Measurements from ENCODE around the gene MICA. TPM values are rescaled to one million over a fixed set of nuclear protein-coding genes. Genes with fewer than 3 reads are reported as not detected.
A peak's percentile ranks its signal among the peaks of the same experiment; 100 is the strongest.
"Not testable (repeated sequence)": the region's sequence is repeated elsewhere in the genome, so short reads cannot be mapped to it uniquely, and the experiment has no call there.

MICA gene
- total RNA-seq, 4 donors from 2014 or later, result 7.1 to 16.4 (median 15.2) TPM

GRCh38 chr6:31438222-31438621, 34.8 kb downstream of the MICA start:
- 94% methylated on average over 2 of the region's 2 CpGs for WGBS
- Histone ChIP-seq H3K27ac (no peak overlapping the region), H3K36me3 (no peaks in the 10 kb centered on the region), H3K4me3 (no peak overlapping the region), H3K9me3 (no peaks in the 10 kb centered on the region), H3K27me3 (peaks cover 2% of the 10 kb centered on the region), H3K4me1 (peaks cover 5% of the 10 kb centered on the region)
- no peak for DNase-seq (ENCODE audit: low spot score in 2 of 2)
- TF ChIP-seq POLR2A (IDR thresholded peaks at IDR 0.05) (no peak), POLR2AphosphoS5 (IDR thresholded peaks at IDR 0.05) (no peak), CTCF (IDR thresholded peaks at IDR 0.05) (no peak), EP300 (IDR thresholded peaks at IDR 0.05) (no peak)

DNA sequence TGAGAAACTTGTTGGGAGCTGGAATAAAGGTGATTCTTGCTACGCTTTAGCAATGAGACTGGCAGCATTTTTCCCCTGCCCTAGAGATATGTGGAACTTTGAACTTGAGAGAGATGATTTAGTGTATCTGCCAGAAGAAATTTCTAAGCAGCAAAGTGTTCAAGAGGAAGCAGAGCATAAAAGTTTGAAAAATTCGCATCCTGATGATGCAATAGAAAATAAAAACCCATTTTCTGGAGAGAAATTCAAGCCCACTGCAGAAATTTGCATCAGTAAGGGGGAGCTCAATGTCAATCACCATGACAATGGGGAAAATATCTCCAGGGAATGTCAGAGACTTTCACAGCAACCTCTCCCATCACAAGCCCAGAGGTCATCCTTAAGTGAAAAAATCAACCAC, 35.3 kb downstream of the MICA start:
- TF ChIP-seq POLR2A (IDR thresholded peaks at IDR 0.05), result no peak
- H3K9me3 ChIP-seq, result no peaks in the 10 kb centered on the region
- no peak overlapping the region for H3K27ac ChIP-seq
- H3K4me3 ChIP-seq, result no peak overlapping the region
- peaks cover 5% of the 10 kb centered on the region for H3K4me1 ChIP-seq
- peaks cover 2% of the 10 kb centered on the region for H3K27me3 ChIP-seq
- H3K36me3 ChIP-seq, result no peaks in the 10 kb centered on the region
- WGBS, result 92% methylated on average over 2 of the region's 2 CpGs
- no peak for DNase-seq (ENCODE audit: low spot score in 2 of 2)

DNA sequence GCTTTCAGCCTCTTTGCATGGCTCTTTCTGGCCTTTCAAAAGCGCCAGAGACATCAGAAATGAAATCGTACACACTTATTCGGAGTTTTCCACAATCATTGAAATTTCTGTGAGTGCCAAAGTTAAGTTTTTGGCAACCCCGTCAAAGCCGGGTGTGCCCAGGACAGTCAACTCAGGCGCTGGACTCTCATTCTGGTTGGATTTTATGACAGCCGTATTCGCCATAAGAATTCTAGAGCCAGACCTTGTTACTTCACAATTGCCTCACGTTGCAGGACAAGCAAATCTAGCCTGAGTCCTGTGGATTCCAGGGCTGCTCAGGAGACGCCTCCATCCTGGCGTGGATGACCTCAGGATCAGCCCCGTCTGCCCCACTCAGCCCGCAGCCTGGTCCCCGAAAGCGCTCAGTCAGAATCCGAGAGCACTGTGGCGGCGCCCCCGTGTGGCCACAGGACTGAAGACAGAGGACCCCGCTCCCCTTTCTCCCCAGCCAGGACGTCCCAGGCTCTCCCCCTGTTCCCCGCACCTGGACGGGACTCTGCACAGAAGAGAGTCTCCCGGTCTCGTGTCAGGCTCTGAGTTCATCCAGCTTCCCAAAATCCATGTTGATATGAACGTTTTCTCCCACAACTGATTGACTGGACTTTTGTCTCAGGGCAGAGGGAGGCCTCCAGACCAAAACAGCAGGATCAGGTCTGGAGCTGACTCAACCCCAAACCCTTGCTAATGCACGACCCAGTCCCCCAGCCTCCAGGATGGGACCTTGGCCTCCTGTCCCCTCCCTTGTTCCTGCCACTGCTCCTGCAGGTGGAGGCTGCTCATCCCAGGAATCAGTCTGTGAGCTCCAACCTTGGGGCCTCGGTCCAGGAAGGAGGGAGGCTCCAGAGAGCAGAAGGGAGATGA, 38.2 kb downstream of the MICA start:
- H3K4me1 ChIP-seq, result peaks cover 5% of the 10 kb centered on the region
- TF ChIP-seq EP300 (IDR thresholded peaks at IDR 0.05) (no peak), CTCF (IDR thresholded peaks at IDR 0.05) (peak; percentile 53 to 82), POLR2AphosphoS5 (IDR thresholded peaks at IDR 0.05) (no peak)
- no peaks in the 10 kb centered on the region for H3K9me3 ChIP-seq
- no peak overlapping the region for H3K4me3 ChIP-seq
- H3K27ac ChIP-seq, result no peak overlapping the region
- peaks cover 2% of the 10 kb centered on the region for H3K27me3 ChIP-seq
- 15% methylated on average over 25 of the region's 28 CpGs for WGBS
- H3K36me3 ChIP-seq, result no peaks in the 10 kb centered on the region
- DNase-seq (ENCODE audit: low spot score in 2 of 2), result peak; percentile 93 to 94

DNA sequence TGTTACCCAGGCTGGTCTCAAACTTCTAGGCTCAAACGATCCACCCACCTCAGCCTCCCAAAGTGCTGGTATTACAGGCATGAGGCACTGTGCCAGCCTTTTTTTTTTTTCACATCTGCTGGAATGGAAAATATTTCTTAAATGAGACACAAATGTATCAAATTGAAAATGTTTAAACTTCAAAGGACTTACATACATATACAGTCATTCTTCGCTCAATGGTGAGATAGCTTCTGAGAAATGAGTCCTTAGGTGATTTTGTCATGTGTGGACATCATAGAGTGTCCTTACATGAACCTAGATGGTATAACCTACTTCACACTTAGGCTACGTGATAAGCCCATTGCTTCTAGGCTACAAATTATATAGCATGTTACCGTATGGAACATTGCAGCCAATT, 43.1 kb downstream of the MICA start:
- no peak for TF ChIP-seq CTCF (IDR thresholded peaks at IDR 0.05)
- TF ChIP-seq POLR2A (IDR thresholded peaks at IDR 0.05), result no peak
- TF ChIP-seq EP300 (IDR thresholded peaks at IDR 0.05), result no peak
- TF ChIP-seq POLR2AphosphoS5 (IDR thresholded peaks at IDR 0.05), result no peak
- H3K4me1 ChIP-seq, result peaks cover 4% of the 10 kb centered on the region
- DNase-seq (ENCODE audit: low spot score in 2 of 2), result no peak
- 73% methylated on average over 4 of the region's 4 CpGs for WGBS
- H3K4me3 ChIP-seq, result no peak overlapping the region
- peaks cover 4% of the 10 kb centered on the region for H3K27me3 ChIP-seq
- no peaks in the 10 kb centered on the region for H3K9me3 ChIP-seq
- no peak overlapping the region for H3K27ac ChIP-seq
- H3K36me3 ChIP-seq, result no peaks in the 10 kb centered on the region

- not testable (repeated sequence) for H3K27me3 ChIP-seq; H3K36me3 ChIP-seq; H3K4me3 ChIP-seq; H3K27ac ChIP-seq; H3K4me1 ChIP-seq; DNase-seq (ENCODE audit: low spot score in 2 of 2); H3K9me3 ChIP-seq
- WGBS, result 87% methylated on average over 4 of the region's 6 CpGs
These were observed 43.8 kb downstream of the MICA start for GRCh38 chr6:31446999-31447789.

GRCh38 chr6:31450751-31451150, 47.4 kb downstream of the MICA start:
- H3K4me3 ChIP-seq, result no peak overlapping the region
- WGBS, result 80% methylated on average over 4 of the region's 4 CpGs
- TF ChIP-seq CTCF (IDR thresholded peaks at IDR 0.05) (no peak), POLR2A (IDR thresholded peaks at IDR 0.05) (no peak), EP300 (IDR thresholded peaks at IDR 0.05) (no peak), POLR2AphosphoS5 (IDR thresholded peaks at IDR 0.05) (no peak)
- H3K4me1 ChIP-seq, result no peaks in the 10 kb centered on the region
- DNase-seq (ENCODE audit: low spot score in 2 of 2), result no peak
- peaks cover 4% of the 10 kb centered on the region for H3K27me3 ChIP-seq
- no peaks in the 10 kb centered on the region for H3K9me3 ChIP-seq
- H3K36me3 ChIP-seq, result no peaks in the 10 kb centered on the region
- no peak overlapping the region for H3K27ac ChIP-seq

Measured in suprapubic skin (tissue), 4 donors.